Tibial nerve (tissue), 4 donors: Measurements from ENCODE around the gene C9.

Experiments
- EP300 ChIP-seq, 2 donors: sonication (generic); formaldehyde crosslinking; IDR thresholded peaks; one replicate each; pipeline ENCODE4 v1.6.1; 2017; ENCODE audit warnings: antibody characterized with exemption in 2 of 2, mild to moderate bottlenecking in 1 of 2
- POLR2A ChIP-seq, 2 donors: fragments of 450-650 bp; IDR thresholded peaks; one replicate each; pipeline ENCODE4 v1.6.1; 2017; ENCODE audit warnings: antibody characterized with exemption in 2 of 2, mild to moderate bottlenecking in 2 of 2, moderate library complexity in 2 of 2
- TF ChIP-seq, protein P1 (sequence below), 5 experiments: fragments of 200-600 bp in 3 of 5; fragments of 450-650 bp in 2 of 5; sonication (generic) in 3 of 5; IDR thresholded peaks; one replicate each; pipeline ENCODE4 v1.5.1; 2016 to 2019; ENCODE audit warnings: antibody characterized with exemption in 5 of 5, mild to moderate bottlenecking in 3 of 5, moderate library complexity in 2 of 5

GRCh38 chr5:39353717-39354399, 10.4 kb downstream of the C9 start:
- TF ChIP-seq, protein P1, sequence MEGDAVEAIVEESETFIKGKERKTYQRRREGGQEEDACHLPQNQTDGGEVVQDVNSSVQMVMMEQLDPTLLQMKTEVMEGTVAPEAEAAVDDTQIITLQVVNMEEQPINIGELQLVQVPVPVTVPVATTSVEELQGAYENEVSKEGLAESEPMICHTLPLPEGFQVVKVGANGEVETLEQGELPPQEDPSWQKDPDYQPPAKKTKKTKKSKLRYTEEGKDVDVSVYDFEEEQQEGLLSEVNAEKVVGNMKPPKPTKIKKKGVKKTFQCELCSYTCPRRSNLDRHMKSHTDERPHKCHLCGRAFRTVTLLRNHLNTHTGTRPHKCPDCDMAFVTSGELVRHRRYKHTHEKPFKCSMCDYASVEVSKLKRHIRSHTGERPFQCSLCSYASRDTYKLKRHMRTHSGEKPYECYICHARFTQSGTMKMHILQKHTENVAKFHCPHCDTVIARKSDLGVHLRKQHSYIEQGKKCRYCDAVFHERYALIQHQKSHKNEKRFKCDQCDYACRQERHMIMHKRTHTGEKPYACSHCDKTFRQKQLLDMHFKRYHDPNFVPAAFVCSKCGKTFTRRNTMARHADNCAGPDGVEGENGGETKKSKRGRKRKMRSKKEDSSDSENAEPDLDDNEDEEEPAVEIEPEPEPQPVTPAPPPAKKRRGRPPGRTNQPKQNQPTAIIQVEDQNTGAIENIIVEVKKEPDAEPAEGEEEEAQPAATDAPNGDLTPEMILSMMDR (IDR thresholded peaks at IDR 0.05) = no peak
- TF ChIP-seq POLR2A (IDR thresholded peaks at IDR 0.05) (no peak), EP300 (IDR thresholded peaks at IDR 0.05) (no peak)
